NCI-H2196 treated with DMSO at 0.1 percent for 48 hours (cell line): ENCODE results near the gene OSBP2.
"Not testable (repeated sequence)": the region's sequence is repeated elsewhere in the genome, so short reads cannot be mapped to it uniquely, and the experiment has no call there.

Source experiments
- DNase-seq: peaks from one replicate; lab custom pipeline; 2025; ENCODE audit not compliant: unreplicated experiment; lab: John Stamatoyannopoulos, UW

Gene OSBP2

DNA sequence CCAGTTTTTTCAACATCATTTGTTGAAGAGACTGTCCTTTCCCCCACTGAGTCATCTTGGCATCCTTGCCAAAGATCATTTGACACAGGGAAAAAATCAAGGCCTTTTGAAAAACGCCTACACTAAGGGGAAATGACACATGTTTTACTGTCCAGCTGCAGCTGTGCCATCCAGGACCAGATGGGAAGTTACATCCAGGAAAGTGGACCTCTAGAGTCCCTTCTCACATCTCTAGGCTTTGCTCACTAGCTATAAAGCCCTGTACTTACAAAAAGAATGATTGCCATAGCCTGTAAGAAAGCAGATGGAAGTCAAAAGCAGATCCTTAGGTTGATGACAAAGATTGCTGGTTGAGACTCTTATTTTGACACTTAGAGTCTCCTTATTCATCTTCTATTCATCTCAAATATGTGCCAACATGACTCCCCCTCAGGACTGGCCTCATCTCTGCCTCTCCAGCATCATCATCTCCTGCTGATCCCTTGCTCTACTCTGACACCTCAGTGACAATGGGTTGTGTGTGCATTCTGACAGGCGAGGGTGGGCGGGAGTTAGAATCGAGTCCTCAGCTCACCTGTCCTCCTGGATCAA is 22.8 kb downstream of the OSBP2 start:
- no peak for DNase-seq

- no peak for DNase-seq
Observed at GRCh38 chr22:30717952-30718351, 23.3 kb downstream of the OSBP2 start.

DNA sequence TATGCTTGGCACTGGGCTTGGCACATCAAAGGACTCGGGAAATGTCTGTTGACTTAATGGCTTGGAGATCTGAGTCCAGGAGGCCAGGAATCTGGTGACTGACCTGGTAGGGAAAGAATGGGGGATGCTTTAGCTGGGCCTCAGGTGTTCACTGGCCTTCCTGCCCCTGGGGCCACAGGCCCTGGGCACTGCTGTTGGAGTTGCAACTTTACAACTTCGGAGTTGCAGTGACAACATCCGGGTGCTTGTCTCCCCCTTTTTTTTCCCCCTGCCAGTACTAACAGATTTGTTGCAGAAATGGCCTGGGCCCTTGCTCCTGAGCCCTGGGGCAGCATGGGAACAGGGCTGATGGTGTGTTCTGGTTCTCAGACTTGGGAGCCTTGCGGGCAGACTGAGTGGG is 23.8 kb downstream of the OSBP2 start:
- no peak for DNase-seq

DNA sequence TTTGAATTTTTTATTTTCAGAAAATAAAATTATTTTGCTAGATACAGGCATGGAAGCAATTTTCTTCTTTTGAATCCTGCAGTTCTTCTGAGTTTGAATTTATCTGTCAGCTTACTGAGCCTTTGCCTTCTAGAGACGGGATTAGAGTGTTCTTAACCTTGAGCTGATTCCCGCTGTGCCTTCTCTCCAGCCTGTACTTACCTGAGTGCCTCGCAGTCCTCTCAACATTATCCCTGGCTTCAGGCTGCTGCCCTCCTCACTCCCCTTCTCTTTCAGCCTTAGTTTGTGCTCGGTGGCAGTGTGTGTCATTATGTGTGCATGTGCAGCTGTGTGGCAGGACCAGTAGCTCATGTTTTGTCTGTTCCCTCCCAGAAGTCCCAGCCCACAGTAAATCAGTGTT is 24.3 kb downstream of the OSBP2 start:
- DNase-seq = no peak

DNA sequence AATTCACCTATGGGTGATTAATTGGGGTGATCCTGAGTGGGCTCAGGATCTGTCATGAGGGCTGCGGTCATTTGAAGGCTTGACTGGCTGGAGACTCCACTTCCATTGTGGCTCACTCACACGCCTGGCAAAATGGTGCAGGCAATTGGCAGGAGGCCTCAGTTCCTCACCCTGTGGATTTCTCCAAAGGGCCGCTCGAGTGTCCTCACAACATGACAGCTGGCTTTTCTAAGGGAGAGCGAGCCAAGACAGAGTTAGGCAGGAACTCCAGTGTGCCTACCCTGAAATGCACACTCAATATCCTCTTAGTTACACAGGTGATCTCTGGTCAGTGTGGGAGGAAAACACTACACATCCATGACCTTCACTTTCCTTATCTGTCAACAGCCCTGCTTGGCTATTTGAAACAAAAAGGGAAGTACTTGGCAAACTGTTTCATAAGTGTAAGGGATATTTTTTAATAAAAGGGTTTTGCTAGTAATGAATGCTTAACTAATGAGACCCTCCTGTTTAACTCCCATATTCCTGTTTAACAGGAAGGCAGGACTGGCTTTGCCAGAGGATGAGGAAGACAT is 25.7 kb downstream of the OSBP2 start:
- DNase-seq = no peak

- DNase-seq = no peak
Observed at GRCh38 chr22:30721741-30722140, 27.1 kb downstream of the OSBP2 start.

GRCh38 chr22:30728826-30729225 is 34.2 kb downstream of the OSBP2 start:
- no peak for DNase-seq

GRCh38 chr22:30731658-30732057 is 37.0 kb downstream of the OSBP2 start:
- no peak for DNase-seq

GRCh38 chr22:30732426-30732825 is 37.8 kb downstream of the OSBP2 start:
- no peak for DNase-seq

DNA sequence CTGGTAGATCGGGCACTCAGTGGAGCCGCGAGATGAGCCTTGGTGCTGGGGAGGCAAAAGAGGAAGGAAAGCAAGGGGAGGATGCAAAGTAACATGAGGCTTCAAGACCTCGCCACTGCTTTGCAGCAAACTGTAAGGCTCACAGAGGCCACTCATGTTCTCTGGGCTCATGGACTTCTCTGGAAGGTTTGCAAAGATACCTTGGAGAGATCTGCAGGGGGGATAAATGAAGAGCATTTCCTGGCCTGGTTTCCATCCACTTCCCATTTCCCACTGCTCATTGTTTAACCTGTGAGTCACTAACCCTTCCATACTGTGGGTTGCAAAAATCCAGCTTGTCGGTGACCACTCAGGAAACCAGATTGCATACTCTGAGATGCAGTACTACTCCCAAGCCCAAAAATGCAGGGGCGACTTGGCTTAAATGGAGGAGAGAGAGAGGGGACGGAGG is 38.5 kb downstream of the OSBP2 start:
- DNase-seq = no peak

DNA sequence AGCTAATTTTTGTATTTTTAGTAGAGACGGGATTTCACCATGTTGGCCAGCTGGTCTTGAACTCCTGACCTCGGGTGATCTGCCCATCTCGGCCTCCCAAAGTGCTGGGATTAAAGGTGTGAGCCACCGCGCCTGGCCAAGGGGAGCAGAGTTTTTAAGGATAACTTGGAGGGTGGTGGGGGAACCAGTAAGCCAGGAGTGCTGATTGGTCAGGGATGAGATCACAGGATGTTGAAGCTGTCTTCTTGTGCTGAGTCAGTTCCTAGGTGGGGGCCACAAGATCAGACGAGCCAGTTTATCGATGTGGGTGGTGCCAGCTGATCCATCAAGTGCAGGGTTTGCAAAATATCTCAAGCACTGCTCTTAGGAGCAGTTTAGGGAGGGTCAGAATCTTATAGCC is 45.3 kb downstream of the OSBP2 start:
- not testable (repeated sequence) for DNase-seq

- DNase-seq = not testable (repeated sequence)
Observed at GRCh38 chr22:30740511-30740910, 45.8 kb downstream of the OSBP2 start.

DNA sequence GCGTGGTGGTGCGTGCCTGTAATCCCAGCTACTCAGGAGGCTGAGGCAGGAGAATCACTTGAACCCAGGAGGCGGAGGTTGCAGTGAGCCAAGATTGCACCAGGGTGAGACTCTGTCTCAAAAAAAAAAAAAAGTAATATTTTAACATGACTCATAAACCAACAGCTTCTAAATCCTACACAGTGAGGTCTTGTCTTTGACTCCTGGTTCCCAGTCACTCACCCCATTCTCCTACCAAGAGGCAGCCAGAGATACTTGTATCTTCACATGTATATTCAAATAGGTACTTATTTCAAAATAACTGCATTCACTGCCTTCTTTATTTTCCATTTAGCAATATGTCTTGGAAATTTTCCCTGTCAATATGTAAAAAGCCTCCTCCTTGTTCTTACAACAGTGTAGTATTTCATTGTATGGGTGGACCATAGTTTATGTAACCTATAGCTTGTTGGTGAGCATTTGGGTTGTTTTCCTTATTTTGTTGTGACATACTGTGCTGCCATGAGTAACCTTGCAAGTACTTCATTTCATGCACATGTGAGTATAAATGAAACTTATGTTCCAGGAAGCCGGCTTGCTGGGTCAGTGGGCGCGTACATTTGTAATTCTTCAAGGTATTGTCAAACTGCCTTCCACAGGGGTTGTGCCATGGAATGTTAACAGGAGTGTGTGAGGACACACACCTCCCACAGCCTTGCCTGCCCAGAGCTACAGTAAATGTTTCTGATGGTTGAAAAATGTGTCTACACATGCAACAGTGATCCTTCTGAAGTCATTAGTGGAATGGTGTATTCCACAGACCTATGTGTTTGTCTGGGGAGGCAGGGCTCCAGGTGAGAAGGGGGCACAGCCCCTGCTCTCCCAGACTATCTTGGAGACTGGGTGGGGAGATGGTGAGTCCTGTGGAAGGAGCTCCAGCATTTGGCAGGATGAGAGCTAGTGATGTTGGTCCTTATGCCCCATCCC is 47.9 kb downstream of the OSBP2 start:
- no peak for DNase-seq

- no peak for DNase-seq
Observed at GRCh38 chr22:30743257-30744020, 48.8 kb downstream of the OSBP2 start.

DNA sequence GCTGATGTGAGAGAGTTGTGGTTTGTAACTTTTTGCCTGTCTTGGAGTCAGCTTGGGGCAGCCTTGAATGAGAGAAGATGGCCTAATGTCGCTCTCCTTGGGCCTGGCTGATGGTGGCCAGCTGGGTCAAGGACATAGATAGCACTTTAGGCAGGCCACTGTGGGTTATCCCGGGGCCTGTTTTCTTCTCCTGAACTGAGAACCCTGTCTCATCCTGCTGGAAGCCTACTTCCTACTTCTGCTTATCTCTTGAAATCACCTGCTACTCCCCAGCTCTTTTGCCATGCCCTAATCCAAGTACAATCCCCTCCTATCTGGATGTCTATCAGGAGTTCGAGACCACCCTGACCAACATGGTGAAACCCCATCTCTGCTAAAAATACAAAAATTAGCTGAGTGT is 49.5 kb downstream of the OSBP2 start:
- DNase-seq = no peak

DNA sequence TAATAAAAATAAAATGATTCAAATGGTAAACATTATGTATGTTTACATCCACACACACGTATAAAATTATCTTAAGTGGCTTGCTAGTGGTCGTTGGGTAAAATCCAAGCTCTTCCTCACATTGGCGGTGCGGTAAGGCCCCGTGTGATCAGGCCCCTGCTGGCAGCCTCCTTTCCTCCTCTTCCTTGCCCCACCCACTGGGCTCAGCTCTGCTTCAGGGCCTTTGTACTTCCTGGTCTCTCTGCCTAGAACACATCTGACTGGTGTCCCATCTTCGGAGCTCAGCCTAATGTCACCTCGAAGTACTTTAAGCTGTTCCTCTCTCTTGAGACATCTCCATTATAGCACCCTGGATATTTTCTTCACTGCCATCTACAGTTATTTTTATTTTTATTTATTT is 52.8 kb downstream of the OSBP2 start:
- no peak for DNase-seq

DNA sequence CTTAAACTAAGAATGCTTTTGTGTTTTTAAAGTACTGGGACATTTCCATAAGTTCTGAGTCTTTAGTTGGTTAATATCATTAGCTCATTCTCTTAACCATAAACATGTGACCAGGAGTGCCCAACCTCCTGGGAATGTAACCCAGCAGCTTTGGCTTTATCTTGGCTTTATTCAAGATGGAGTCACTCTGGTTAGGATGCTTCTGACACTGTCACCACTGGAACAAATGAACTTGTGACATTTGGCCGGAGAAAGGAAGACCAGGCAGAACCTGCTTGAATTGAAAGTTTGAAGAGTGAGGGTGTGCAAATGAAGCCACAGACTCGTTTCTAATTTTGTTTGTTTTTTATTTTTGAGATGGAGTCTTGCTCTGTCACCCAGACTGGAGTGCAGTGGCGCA is 54.6 kb downstream of the OSBP2 start:
- no peak for DNase-seq

GRCh38 chr22:30749849-30750248 is 55.2 kb downstream of the OSBP2 start:
- no peak for DNase-seq

DNA sequence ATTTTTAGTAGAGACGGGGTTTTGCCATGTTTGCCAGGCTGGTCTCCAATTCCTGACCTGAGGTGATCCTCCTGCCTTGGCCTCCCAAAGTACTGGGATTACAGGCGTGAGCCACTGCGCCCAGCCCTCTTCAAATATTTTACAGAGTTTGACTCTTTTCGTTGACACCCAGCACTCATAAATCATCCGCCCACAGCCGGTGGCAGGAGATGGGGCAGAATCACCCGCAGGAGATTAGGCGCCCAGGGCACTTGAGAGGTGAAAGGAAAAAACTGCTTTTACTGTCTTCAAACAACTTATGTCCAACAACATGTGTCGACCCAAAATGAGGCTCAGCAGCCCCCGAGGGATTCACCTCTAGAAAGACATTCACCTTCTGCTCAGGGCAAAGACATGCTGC is 56.9 kb downstream of the OSBP2 start:
- no peak for DNase-seq

- no peak for DNase-seq
Observed at GRCh38 chr22:30752771-30753170, 58.1 kb downstream of the OSBP2 start.

DNA sequence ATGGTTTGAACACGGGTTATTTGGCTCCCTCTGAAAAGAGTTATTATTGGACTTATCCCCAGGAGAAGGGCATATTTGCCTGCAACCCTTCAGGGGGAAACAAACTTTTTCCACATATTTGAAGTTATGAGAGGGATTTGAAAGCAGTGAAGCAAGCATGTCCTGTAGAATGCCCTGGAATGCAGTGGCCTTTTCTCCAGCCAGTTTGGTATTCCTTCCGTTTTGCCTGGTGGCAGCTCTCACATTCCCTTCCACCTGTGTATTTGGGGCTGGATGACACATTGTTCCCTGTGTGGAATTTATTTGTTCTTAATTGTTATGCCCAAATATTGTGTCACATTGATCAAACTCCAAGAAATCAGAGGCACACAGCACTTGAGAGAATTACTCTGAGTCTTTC is 59.0 kb downstream of the OSBP2 start:
- no peak for DNase-seq
